H1 (cell line): ENCODE results near the gene ARHGAP25. TPM values are rescaled to one million over a fixed set of nuclear protein-coding genes. Genes with fewer than 3 reads are reported as not detected.

Experiments used
- EP300 ChIP-seq, 2 experiments: IDR thresholded peaks; 1 replicate in 1 of 2; 2 replicates in 1 of 2; pipeline ENCODE4 v1.6.1; 2011 to 2012; ENCODE audit warnings: low read depth in 2 of 2, low read length in 2 of 2, mild to moderate bottlenecking in 2 of 2, borderline replicate concordance in 1 of 2, inconsistent platforms in 1 of 2, moderate library complexity in 1 of 2
- FOSL1 ChIP-seq: IDR thresholded peaks from 2 replicates; pipeline ENCODE4 v1.6.1; 2011; ENCODE audit warnings: mild to moderate bottlenecking, low read depth, low read length, moderate library complexity; ENCODE audit not compliant: insufficient read depth
- GTF2F1 ChIP-seq: IDR thresholded peaks from 2 replicates; pipeline ENCODE4 v1.6.1; 2012; ENCODE audit warnings: low read depth, low read length, improper control_type of control experiment, borderline replicate concordance
- HDAC2 ChIP-seq, 2 experiments: fragments of 300-600 bp in 1 of 2; sonication (generic) in 1 of 2; IDR thresholded peaks; 2 replicates each; pipeline ENCODE4 v1.6.1; 2011 to 2012; ENCODE audit warnings: low read depth in 2 of 2, low read length in 2 of 2, mild to moderate bottlenecking in 2 of 2, moderate library complexity in 2 of 2, borderline replicate concordance in 1 of 2, inconsistent platforms in 1 of 2
- SP1 ChIP-seq: IDR thresholded peaks from 2 replicates; pipeline ENCODE4 v1.6.1; 2011; ENCODE audit warnings: low read depth, low read length
- polyA plus RNA-seq, 7 experiments: library from polyadenylated mRNA; depleted of rRNA in 3 of 7; stranded (reverse) in 5 of 7; unstranded in 2 of 7; fragments of >200 nt in 5 of 7; fragments of 200-250 nt in 2 of 7; gene quantifications; 1 replicate in 5 of 7; 2 replicates in 1 of 7; 4 replicates in 1 of 7; pipeline versions ENCODE4 v1.2.1 to v1.2.3, GENCODE V29; 2011 to 2013; ENCODE audit warnings: missing spikeins in 2 of 7, mixed read lengths in 2 of 7
- total RNA-seq: library from RNA; stranded (reverse); fragmentation: NEBNext Ultra II Directional; extraction: Animal tissue kit (Norgen Biotek cat#: 25700); gene quantifications from 2 replicates; pipeline ENCODE4 v1.2.1, GENCODE V29; 2021

Gene ARHGAP25
- total and polyA plus RNA-seq, 2 of the 8 experiments (the other 6 are each of a cell fraction or from before 2014, with no cell fraction given), result 1.00 to 1.2 TPM

DNA sequence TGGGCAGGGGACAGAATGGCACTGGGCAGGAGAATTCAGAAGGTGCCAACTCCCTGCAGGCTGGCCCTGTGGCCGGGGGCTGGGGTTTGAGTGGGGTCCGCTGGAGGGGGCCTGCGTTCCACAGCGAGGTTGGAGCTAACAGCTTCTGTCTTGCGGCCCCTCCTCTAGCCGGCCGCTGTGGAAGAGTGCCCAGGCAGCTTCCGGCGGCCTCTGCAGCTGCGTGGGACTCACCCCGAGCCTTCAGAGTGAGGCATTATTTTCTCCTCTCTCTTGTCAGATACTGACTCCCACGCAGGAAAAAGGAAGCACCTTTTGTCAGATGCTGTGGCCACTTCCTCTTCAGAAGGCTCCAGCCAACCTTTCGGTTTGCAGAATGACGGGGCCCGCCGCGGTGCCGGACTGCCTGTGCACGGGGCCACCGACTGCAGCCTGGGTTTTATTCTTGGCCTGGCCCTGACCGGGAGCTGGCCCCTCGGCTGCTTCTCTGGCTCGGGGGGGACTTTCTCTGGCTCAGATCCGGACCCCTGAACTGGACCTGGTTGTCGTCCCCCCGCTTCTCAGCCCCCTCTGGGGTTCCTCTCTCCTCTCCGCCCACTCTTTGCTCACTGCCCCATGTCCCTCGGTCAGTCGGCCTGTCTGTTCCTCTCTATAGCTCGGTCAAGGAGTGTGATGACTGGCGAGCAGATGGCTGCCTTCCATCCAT lies 40.1 kb downstream of the ARHGAP25 start (continued):
- TF ChIP-seq GTF2F1, result no peak
- TF ChIP-seq FOSL1, result no peak
- TF ChIP-seq EP300 (IDR thresholded peaks at IDR 0.05; ENCODE audit: borderline replicate concordance in 1 of 2, low read depth in 2 of 2, low read length in 2 of 2), result no peak
- TF ChIP-seq SP1, result no peak
- TF ChIP-seq HDAC2 (IDR thresholded peaks at IDR 0.05; ENCODE audit: borderline replicate concordance in 1 of 2, low read depth in 2 of 2, low read length in 2 of 2), result no peak
